Natural killer cell (primary cell): Measurements from ENCODE around the gene SYNPO. TPM values are rescaled to one million over a fixed set of nuclear protein-coding genes. Genes with fewer than 3 reads are reported as not detected.

ENCODE experiments used
- ATAC-seq, 3 donors: fragments of 150-1000 bp in 2 of 3; fragments of 200-7000 bp in 1 of 3; cut with Tn5 transposase; 1 replicate in 1 of 3; 2 replicates in 2 of 3; pipeline ENCODE4 v1.10.0; 2021; ENCODE audit warnings: mild to moderate bottlenecking in 2 of 3, moderate library complexity in 2 of 3
- DNase-seq, 2 donors: peaks; one replicate each; pipeline versions ENCODE4 v3.0.0 to v3.0.0-alpha.2; 2013 to 2021; ENCODE audit warnings: mixed read lengths in 1 of 2
- H3K27ac ChIP-seq: one replicate; pipeline ENCODE4 v1.5.1; 2013; ENCODE audit warnings: mild to moderate bottlenecking, low read length
- H3K27me3 ChIP-seq: one replicate; pipeline ENCODE4 v1.6.1; 2013; ENCODE audit warnings: low read length; ENCODE audit not compliant: control insufficient read depth, insufficient read depth
- H3K36me3 ChIP-seq: one replicate; pipeline ENCODE4 v1.6.1; 2013; ENCODE audit warnings: low read length; ENCODE audit not compliant: control insufficient read depth, insufficient read depth
- H3K4me1 ChIP-seq: one replicate; pipeline ENCODE4 v1.6.1; 2013; ENCODE audit warnings: low read length; ENCODE audit not compliant: control insufficient read depth, insufficient read depth
- H3K4me3 ChIP-seq: one replicate; pipeline ENCODE4 v1.5.1; 2013; ENCODE audit warnings: low read length
- H3K9me3 ChIP-seq: one replicate; pipeline ENCODE4 v1.6.1; 2013; ENCODE audit warnings: low read length; ENCODE audit not compliant: control insufficient read depth, insufficient read depth
- H3K27ac Mint-ChIP-seq, 2 donors: one replicate each; pipeline ENCODE4 v1.8.0; 2022; ENCODE audit warnings: mild to moderate bottlenecking in 2 of 2, mixed read lengths in 2 of 2, moderate library complexity in 1 of 2
- H3K27me3 Mint-ChIP-seq, 2 donors: one replicate each; pipeline ENCODE4 v1.8.0; 2022; ENCODE audit warnings: low read depth in 2 of 2, mixed read lengths in 2 of 2
- H3K36me3 Mint-ChIP-seq: one replicate; pipeline ENCODE4 v1.8.0; 2022; ENCODE audit warnings: mixed read lengths
- H3K4me1 Mint-ChIP-seq, 2 donors: one replicate each; pipeline ENCODE4 v1.8.0; 2022; ENCODE audit warnings: mixed read lengths in 2 of 2
- H3K4me3 Mint-ChIP-seq: one replicate; pipeline ENCODE4 v1.8.0; 2022; ENCODE audit warnings: mild to moderate bottlenecking, moderate library complexity, mixed read lengths
- H3K9me3 Mint-ChIP-seq, 2 donors: one replicate each; pipeline ENCODE4 v1.8.0; 2022; ENCODE audit warnings: mixed read lengths in 2 of 2
- WGBS: methylation state at CpG from one replicate; pipeline ENCODE4 v1.1.7; 2013; ENCODE audit warnings: missing lambda C conversion rate; ENCODE audit not compliant: insufficient coverage; 5-methylcytosine and 5-hydroxymethylcytosine counted together
- intact Hi-C: fragments of 100-400 bp; cut with micrococcal nuclease; formaldehyde crosslinking; loops from one replicate; pipeline ENCODE4 v1.14.2; 2022
- total RNA-seq, 4 donors: library from RNA; stranded (reverse); fragments of 120-200 nt in 1 of 4; gene quantifications; one replicate each; pipeline versions ENCODE4 v1.2.3 to v1.2.4, GENCODE V29; 2013 to 2022
- TF ChIP-seq, protein P1 (sequence below): fragments of 200-600 bp; IDR thresholded peaks from one replicate; pipeline ENCODE4 v1.8.0; 2022; ENCODE audit warnings: antibody characterized with exemption

The SYNPO gene
- total RNA-seq, 3 donors from 2014 or later (not counting 1 experiment from before 2014, with no cell fraction given) = 0.16 to 0.48 TPM; not detected in 1

DNA sequence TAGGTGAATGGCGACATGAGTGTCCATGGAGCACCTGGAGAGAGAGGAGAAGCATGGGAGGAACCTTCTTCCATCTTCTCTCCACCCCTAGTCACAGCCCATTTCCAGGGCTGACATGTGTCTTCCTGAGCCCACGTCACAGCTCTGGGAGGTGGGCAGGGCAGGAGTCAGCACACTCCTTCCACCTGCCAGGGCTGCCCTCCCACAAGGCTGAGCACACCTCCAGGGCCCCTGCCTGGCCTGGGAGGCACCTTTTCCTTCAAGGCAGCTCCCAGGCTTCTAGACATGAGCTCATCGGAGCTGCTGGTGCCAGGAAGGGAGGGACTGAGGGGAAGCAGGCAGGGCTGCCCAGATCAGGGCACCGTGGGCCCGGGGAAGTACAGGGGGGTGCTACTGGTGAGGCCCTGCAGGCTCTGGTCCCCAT is 13.6 kb upstream of the SYNPO start:
- H3K4me1 ChIP-seq = peaks cover 14% of the 10 kb centered on the region
- H3K27me3 Mint-ChIP-seq = peaks cover 21 to 27% of the 10 kb centered on the region in 2 donors
- H3K27me3 ChIP-seq = peaks cover 10% of the 10 kb centered on the region
- no peak overlapping the region for H3K27ac ChIP-seq
- 77% methylated on average over 4 of the region's 5 CpGs for WGBS
- H3K4me1 Mint-ChIP-seq = peaks cover 8% of the 10 kb centered on the region in 2 donors
- DNase-seq = no peak
- H3K36me3 ChIP-seq = no peaks in the 10 kb centered on the region
- TF ChIP-seq, protein P1, sequence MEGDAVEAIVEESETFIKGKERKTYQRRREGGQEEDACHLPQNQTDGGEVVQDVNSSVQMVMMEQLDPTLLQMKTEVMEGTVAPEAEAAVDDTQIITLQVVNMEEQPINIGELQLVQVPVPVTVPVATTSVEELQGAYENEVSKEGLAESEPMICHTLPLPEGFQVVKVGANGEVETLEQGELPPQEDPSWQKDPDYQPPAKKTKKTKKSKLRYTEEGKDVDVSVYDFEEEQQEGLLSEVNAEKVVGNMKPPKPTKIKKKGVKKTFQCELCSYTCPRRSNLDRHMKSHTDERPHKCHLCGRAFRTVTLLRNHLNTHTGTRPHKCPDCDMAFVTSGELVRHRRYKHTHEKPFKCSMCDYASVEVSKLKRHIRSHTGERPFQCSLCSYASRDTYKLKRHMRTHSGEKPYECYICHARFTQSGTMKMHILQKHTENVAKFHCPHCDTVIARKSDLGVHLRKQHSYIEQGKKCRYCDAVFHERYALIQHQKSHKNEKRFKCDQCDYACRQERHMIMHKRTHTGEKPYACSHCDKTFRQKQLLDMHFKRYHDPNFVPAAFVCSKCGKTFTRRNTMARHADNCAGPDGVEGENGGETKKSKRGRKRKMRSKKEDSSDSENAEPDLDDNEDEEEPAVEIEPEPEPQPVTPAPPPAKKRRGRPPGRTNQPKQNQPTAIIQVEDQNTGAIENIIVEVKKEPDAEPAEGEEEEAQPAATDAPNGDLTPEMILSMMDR = no peak
- no peaks in the 10 kb centered on the region for H3K36me3 Mint-ChIP-seq
- ATAC-seq = no peak
- H3K27ac Mint-ChIP-seq = no peak overlapping the region
- no peaks in the 10 kb centered on the region for H3K9me3 Mint-ChIP-seq
- H3K4me3 ChIP-seq = no peak overlapping the region
- intact Hi-C loops = no loop called here
- H3K4me3 Mint-ChIP-seq = no peak overlapping the region
- no peaks in the 10 kb centered on the region for H3K9me3 ChIP-seq

DNA sequence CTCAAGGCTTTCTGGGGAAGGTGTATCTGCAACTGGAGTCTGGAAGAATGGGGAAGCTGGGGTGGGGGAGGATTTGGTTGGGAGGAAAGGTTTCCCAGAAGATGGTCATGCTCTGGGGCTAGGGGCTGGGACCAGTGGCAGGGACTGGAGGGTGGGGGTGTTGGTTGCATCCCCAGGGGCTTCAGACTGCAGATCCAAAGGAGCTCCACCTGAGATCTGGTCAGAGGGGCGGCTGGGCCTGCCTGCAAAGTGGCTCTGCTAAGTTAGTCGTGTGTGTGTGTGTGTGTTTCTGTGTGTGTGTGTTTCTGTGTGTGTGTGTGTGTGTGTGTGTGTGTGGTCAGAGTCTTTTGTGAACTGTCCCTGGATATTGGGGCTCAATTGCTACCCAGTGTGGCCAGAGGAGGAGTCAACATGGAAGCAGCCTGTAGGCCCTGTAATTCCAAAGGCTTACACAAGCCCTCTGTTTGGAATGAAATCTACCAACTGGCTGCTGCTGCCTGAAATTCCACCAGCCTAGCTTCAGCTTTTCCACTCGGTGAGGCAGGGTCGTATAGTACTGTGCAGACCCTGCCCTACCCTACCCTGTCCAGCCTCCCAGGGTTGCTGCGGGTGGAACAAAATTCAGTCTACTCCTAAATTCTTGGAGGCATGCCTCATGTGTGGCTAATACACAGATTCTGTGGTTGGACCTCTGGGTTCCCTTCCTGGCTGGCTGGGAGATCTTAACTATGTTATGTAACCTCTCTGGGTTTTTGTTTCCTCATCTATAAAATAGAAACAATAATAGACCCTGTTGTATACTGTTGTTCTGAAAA is 12.5 kb upstream of the SYNPO start:
- H3K27me3 Mint-ChIP-seq = peaks cover 21 to 27% of the 10 kb centered on the region in 2 donors
- TF ChIP-seq, protein P1 = no peak
- DNase-seq (no peak), ATAC-seq (no peak)
- H3K36me3 Mint-ChIP-seq = no peaks in the 10 kb centered on the region
- H3K27me3 ChIP-seq = peaks cover 10% of the 10 kb centered on the region
- no peak overlapping the region for H3K27ac Mint-ChIP-seq
- H3K9me3 ChIP-seq = no peaks in the 10 kb centered on the region
- no peaks in the 10 kb centered on the region for H3K9me3 Mint-ChIP-seq
- no peaks in the 10 kb centered on the region for H3K36me3 ChIP-seq
- H3K4me1 ChIP-seq = peaks cover 14% of the 10 kb centered on the region
- intact Hi-C loops = no loop called here
- 96% methylated on average over 5 of the region's 5 CpGs for WGBS
- H3K27ac ChIP-seq = no peak overlapping the region
- H3K4me3 Mint-ChIP-seq = no peak overlapping the region
- peaks cover 8% of the 10 kb centered on the region in 2 donors for H3K4me1 Mint-ChIP-seq
- no peak overlapping the region for H3K4me3 ChIP-seq

DNA sequence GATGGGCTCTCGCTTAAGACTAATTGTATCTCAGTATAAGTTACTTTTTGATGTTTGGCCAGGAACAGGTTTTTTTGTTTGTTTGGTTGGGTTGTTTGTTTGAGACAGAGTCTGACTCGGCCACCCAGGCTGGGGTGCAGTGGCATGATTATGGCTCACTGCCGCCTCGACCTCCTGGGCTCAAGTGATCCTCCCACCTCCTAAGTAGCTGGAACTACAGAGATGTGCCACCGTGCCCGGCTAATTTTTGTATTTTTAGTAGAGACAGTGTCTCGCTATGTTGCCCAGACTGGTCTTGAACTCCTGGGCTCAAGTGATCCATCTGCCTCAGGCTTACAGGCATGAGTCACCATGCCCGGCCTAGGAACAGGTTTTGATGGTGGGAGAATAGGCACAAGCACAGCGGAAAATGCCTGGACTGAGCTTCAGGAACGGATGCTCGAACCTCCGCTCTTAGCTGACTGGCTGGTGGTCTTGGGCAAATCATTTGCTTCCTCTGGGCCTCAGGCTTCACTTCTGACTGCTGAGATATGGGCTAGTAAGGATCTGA is 11.4 kb upstream of the SYNPO start:
- H3K36me3 ChIP-seq = no peaks in the 10 kb centered on the region
- peaks cover 9% of the 10 kb centered on the region for H3K4me1 ChIP-seq
- Mint-ChIP-seq H3K9me3 (no peaks in the 10 kb centered on the region), H3K27me3 (peaks cover 15 to 23% of the 10 kb centered on the region in 2 donors), H3K4me3 (no peak overlapping the region), H3K4me1 (peaks cover 5% of the 10 kb centered on the region in 2 donors), H3K36me3 (no peaks in the 10 kb centered on the region), H3K27ac (no peak overlapping the region)
- intact Hi-C loops = no loop called here
- 90% methylated on average over 12 of the region's 12 CpGs for WGBS
- no peak overlapping the region for H3K27ac ChIP-seq
- H3K27me3 ChIP-seq = peaks cover 10% of the 10 kb centered on the region
- H3K4me3 ChIP-seq = no peak overlapping the region
- no peak for DNase-seq
- ATAC-seq = no peak
- H3K9me3 ChIP-seq = no peaks in the 10 kb centered on the region
- TF ChIP-seq, protein P1 = no peak
